DOHH2 (cell line): ENCODE measurements around the gene PKD1L1.

Source experiments
- H3F3A ChIP-seq: fragments of 200-600 bp; sonication (generic), shearing (Covaris generic); 2 replicates; pipeline ENCODE4 v1.6.0; 2016; ENCODE audit warnings: antibody characterized with exemption, mild to moderate bottlenecking; ENCODE audit not compliant: control insufficient read depth, insufficient read depth
- H3K27ac ChIP-seq: fragments of 200-600 bp; sonication (generic); 2 replicates; pipeline ENCODE4 v1.5.1; 2014; ENCODE audit warnings: low read depth, mild to moderate bottlenecking, low read length, moderate library complexity
- H3K27me3 ChIP-seq: fragments of 200-600 bp; sonication (generic); 2 replicates; pipeline ENCODE4 v1.6.1; 2014; ENCODE audit warnings: mild to moderate bottlenecking, low read length, mixed read lengths; ENCODE audit not compliant: control insufficient read depth
- H3K36me3 ChIP-seq: fragments of 200-600 bp; sonication (generic); 2 replicates; pipeline ENCODE4 v1.6.1; 2014; ENCODE audit warnings: mild to moderate bottlenecking, low read length, moderate library complexity, mixed read lengths; ENCODE audit not compliant: control insufficient read depth
- H3K4me1 ChIP-seq: fragments of 200-600 bp; sonication (generic); 2 replicates; pipeline ENCODE4 v1.6.1; 2014; ENCODE audit warnings: mild to moderate bottlenecking, low read length, mixed read lengths; ENCODE audit not compliant: control insufficient read depth
- H3K4me2 ChIP-seq: fragments of 200-600 bp; sonication (generic); 2 replicates; pipeline ENCODE4 v1.6.0; 2014; ENCODE audit warnings: mild to moderate bottlenecking, low read length, moderate library complexity
- H3K4me3 ChIP-seq: fragments of 200-600 bp; sonication (generic); 2 replicates; pipeline ENCODE4 v1.5.1; 2014; ENCODE audit warnings: mild to moderate bottlenecking, low read length, mixed read lengths
- H3K79me2 ChIP-seq: fragments of 200-600 bp; sonication (generic); 2 replicates; pipeline ENCODE4 v1.6.1; 2014; ENCODE audit warnings: mild to moderate bottlenecking, low read length, mixed read lengths; ENCODE audit not compliant: control insufficient read depth
- H3K9me2 ChIP-seq: fragments of 200-600 bp; sonication (generic); replicated peaks from 2 replicates; pipeline ENCODE4 v1.6.1; 2014; ENCODE audit warnings: mild to moderate bottlenecking, low read length, mixed read lengths; ENCODE audit not compliant: control insufficient read depth
- H3K9me3 ChIP-seq: fragments of 200-600 bp; sonication (generic); 2 replicates; pipeline ENCODE4 v1.6.1; 2014; ENCODE audit warnings: antibody characterized with exemption, low read length, mixed read lengths; ENCODE audit not compliant: control insufficient read depth, insufficient read depth
- H4K20me1 ChIP-seq: fragments of 200-600 bp; sonication (generic); 2 replicates; pipeline ENCODE4 v1.6.0; 2014; ENCODE audit warnings: low read depth, mild to moderate bottlenecking, antibody characterized with exemption, low read length, moderate library complexity; ENCODE audit not compliant: control insufficient read depth, insufficient read depth
- EZH2phosphoT487 ChIP-seq: fragments of 200-600 bp; sonication (generic); IDR thresholded peaks from 2 replicates; pipeline ENCODE4 v1.6.1; 2017; ENCODE audit warnings: borderline replicate concordance, mild to moderate bottlenecking, antibody characterized with exemption, low read length, moderate library complexity, mixed read lengths
- TF ChIP-seq, protein P1 (sequence below): fragments of 200-600 bp; sonication (generic); IDR thresholded peaks from one replicate; pipeline ENCODE4 v1.5.1; 2014; ENCODE audit warnings: antibody characterized with exemption, mild to moderate bottlenecking, low read depth, low read length; ENCODE audit not compliant: poor library complexity, severe bottlenecking

Gene PKD1L1

DNA sequence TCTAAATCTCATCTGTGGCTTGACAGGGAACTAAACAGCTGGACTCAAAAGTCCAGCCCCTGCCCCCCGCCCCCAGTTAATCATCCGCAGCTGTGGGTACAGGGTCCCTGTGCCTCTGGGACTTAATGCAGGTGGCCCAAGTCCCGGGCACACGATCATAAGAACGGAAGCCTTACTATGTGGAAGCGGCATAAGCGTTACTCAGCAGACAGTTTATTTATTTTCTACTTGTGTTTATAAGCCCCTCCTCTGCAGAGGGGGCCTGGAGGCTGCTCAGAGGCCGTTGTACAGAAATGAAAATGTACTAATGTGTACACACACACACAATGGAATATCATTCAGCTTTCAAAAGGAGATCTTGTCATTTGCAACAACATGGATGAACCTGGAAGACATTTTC lies 208.4 kb downstream of the PKD1L1 start:
- H3K4me1 ChIP-seq: peaks cover 20% of the 10 kb centered on the region
- H3K27ac ChIP-seq: no peak overlapping the region
- no peak overlapping the region for H3K4me2 ChIP-seq
- no peaks in the 10 kb centered on the region for H4K20me1 ChIP-seq
- H3K9me2 ChIP-seq: no peaks in the 10 kb centered on the region
- 0 out of 2 replicates have a peak, but pooled peaks cover 2% of the 10 kb centered on the region for H3F3A ChIP-seq
- H3K36me3 ChIP-seq: no peaks in the 10 kb centered on the region
- no peak overlapping the region for H3K4me3 ChIP-seq
- H3K9me3 ChIP-seq: no peaks in the 10 kb centered on the region
- no peaks in the 10 kb centered on the region for H3K27me3 ChIP-seq
- TF ChIP-seq, protein P1, sequence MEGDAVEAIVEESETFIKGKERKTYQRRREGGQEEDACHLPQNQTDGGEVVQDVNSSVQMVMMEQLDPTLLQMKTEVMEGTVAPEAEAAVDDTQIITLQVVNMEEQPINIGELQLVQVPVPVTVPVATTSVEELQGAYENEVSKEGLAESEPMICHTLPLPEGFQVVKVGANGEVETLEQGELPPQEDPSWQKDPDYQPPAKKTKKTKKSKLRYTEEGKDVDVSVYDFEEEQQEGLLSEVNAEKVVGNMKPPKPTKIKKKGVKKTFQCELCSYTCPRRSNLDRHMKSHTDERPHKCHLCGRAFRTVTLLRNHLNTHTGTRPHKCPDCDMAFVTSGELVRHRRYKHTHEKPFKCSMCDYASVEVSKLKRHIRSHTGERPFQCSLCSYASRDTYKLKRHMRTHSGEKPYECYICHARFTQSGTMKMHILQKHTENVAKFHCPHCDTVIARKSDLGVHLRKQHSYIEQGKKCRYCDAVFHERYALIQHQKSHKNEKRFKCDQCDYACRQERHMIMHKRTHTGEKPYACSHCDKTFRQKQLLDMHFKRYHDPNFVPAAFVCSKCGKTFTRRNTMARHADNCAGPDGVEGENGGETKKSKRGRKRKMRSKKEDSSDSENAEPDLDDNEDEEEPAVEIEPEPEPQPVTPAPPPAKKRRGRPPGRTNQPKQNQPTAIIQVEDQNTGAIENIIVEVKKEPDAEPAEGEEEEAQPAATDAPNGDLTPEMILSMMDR: no peak
- no peak for TF ChIP-seq EZH2phosphoT487
- H3K79me2 ChIP-seq: no peaks in the 10 kb centered on the region

DNA sequence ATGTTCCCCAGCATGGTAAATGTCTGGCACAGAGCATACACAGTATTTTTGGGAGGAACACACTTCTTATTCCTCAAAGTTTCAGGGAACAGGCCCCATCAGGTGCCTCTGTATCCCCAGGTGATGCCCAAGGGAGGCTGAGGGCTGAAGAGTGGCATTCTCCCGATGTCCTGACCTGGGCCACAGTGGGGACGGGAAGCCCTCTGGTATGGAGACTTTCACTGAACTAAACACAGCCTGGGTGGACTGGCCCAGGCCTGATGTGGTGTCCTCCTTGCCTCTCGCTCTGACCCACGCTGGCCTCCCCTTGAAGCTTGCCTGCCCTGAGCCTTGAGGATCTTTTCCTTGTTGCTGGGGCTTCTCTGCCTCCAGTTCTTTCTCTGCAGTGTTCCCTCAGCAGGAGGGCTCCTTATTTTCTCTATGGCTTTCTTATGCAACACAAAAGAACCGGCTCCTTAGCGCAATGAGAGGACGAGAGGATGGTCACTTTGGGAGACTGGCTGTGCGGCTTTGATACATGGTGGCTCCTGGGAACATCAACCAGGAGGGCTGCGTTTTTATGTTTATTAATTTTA lies 208.9 kb downstream of the PKD1L1 start:
- H3K4me3 ChIP-seq: no peak overlapping the region
- 0 out of 2 replicates have a peak, but pooled peaks cover 2% of the 10 kb centered on the region for H3F3A ChIP-seq
- H4K20me1 ChIP-seq: no peaks in the 10 kb centered on the region
- no peak overlapping the region for H3K4me2 ChIP-seq
- no peaks in the 10 kb centered on the region for H3K79me2 ChIP-seq
- H3K4me1 ChIP-seq: peaks cover 25% of the 10 kb centered on the region
- no peaks in the 10 kb centered on the region for H3K9me3 ChIP-seq
- H3K27ac ChIP-seq: no peak overlapping the region
- H3K36me3 ChIP-seq: no peaks in the 10 kb centered on the region
- TF ChIP-seq, protein P1: no peak
- TF ChIP-seq EZH2phosphoT487: no peak
- H3K27me3 ChIP-seq: no peaks in the 10 kb centered on the region
- H3K9me2 ChIP-seq: no peaks in the 10 kb centered on the region

DNA sequence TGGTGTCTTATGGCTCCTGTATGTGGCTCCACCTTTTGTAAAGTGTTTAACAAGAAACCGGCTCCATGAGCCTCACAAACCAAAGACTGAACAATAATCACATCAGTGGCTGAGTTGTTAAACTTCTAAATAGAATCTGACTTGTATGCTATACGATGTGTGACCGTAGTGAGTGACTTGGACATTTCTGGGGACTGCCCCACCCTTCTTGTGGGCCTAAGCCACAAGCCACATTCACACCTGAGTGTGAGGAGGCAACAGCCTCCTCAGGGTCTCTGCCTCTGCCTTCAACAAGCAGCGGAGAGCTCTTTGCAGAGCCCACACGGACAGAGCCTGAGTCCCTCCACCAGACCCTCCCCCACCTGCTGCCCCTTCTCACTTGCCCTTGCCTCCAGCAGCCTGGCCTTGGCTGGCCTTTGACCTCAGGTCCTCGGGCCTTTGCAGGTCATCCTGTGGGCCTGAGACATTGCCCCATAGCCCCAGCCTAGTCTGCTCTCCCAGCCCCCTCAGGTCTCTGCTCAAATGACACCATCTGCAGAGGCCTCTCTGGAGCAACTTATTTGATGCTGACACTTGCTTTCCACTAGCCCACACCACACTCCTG lies 209.6 kb downstream of the PKD1L1 start:
- Histone ChIP-seq H3K27me3 (no peaks in the 10 kb centered on the region), H3K4me3 (no peak overlapping the region), H3K4me1 (peaks cover 27% of the 10 kb centered on the region)

More for the DNA sequence above, 209.6 kb downstream of the PKD1L1 start:
- Histone ChIP-seq H3K27ac (no peak overlapping the region), H3K79me2 (no peaks in the 10 kb centered on the region), H3K36me3 (no peaks in the 10 kb centered on the region), H4K20me1 (no peaks in the 10 kb centered on the region), H3K9me3 (no peaks in the 10 kb centered on the region), H3K9me2 (no peaks in the 10 kb centered on the region), H3K4me2 (no peak overlapping the region), H3F3A (0 out of 2 replicates have a peak, but pooled peaks cover 2% of the 10 kb centered on the region)
- TF ChIP-seq, protein P1: no peak
- no peak for TF ChIP-seq EZH2phosphoT487
